Measurements from ENCODE around the gene WDR45.
A peak's percentile ranks its signal among the peaks of the same experiment; 100 is the strongest.

Gene WDR45

DNA sequence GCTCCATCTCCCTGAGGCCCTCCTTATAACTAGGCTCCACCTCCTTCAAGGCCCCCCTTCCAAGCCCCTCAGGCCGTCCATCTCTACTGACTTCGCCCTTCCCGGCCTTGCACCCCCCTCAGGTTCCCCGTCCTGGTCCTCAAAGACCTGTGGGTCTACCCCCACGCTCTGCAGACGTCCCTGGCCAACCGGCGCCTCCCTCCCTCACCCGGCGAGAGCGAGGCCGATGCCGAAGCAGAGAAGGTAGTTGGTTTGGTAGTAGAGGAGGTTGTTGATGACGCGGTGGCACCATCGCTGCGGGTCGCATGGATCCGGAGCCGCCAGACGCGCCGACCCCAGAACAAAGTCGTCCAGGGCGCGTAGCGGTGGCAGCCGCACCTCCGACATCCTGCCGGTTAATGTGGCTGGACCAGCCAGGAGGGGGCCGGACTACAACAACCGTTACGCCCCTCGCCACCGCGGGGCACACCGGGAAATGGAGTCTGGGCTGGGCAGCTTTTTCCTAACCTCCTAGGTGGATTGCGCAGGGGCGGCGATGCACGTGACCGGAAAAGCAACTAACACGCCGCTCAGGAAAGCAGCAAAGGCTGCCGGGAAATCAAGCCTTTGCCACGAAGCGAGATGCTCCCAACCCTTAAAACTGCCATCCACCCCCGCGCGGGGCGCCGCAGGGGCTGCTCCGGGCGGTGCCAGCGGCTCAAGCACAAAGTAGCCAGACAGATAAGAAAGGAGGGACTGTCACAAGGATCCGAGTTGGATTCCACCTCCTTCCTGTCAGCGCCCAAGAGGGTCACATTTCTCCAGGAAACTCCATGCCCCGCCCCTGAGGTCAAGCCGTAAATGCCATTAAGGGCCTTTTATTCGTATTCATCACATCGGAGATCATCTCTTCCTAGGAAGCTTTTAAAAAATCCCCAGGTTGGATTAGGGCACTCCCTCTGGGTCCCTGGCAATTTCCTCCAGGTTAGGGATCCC is 5.8 kb downstream of the WDR45 start, which contains the start of gene PRAF2:
Gene PRAF2, minus strand, starts transcription at position 402 of the 975 bp plus-strand sequence. Its CDS starts 15 bp downstream, at position 387.
- DNase-seq = peak; percentile 25

DNA sequence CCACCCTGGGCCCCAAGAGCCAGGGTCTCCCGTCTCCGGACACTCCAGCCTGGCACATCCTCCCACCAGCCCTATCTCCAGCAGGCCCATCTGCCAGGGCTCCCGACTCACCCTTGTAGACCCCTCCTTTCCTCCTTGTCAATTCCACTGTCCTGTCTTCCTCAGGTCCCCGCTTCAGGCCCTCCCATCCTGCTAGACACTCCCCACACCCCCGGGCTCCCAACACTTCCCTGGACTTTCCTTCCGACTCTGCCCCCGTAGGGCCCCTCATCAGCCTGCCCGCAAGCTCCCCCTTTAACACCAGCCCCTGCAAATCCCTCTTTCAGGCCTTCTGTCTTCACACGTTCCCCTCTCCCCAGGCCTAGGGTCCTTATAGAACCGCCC is 7.0 kb downstream of the WDR45 start:
- no peak for DNase-seq

DNA sequence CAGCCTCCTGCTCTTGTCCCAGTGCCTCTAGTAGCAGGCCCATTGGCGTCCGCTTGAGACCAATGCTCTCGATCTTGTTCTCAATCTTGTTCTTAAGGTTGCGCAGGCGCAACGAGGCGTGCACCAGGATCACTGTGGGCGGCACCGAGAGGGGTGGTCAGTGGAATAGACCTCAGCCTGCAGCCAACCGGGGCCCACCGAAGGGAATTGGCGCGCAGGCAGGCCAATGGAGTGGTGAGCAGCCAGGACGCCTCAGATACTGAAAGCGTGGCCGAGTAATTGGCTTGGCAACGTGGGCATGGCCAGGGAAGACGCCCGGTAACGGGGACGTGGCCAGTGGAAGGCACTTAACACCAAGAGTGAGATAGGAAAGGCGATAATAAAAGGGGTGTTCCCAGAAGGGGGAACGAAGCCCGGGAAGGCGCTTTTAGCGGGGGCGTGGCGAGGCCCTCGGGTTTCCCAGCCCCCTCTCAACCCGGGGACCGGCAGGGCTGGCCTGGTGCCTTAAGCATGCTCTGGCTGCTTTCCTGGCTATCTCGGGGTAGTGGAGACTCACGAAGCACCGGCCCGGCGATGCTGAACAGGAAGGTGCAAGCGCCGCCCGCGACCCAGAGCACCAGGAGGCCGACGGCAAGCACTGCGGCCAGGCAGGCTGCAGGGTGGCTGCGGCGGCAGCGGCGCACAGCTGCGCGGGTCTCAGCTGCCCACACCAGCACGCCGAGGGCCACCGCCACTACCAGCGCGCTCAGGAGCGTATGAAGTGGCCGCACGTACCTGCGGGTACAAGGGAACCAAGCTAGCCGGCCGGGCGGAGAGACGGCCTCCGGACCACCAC is 7.6 kb downstream of the WDR45 start:
- no peak for DNase-seq

DNA sequence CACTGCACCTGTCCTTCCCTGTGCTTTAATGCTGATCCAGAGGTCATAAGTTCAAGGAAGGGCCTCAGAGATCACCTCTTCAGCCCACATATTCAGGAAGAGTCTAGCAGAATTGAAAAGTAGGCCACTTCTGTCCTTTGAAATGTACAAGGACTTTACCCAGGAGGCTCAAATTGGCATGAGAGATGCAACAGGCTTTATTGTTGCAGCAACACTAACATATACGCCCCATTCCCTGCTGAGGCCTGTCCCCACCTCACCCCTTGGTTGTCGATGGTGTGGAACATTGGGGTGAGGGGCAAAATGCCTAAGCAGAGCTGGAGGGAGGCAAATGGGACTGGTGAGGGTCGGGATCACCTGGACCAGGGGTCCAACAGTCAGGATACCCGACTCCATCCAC is 8.7 kb downstream of the WDR45 start:
- no peak for DNase-seq

DNA sequence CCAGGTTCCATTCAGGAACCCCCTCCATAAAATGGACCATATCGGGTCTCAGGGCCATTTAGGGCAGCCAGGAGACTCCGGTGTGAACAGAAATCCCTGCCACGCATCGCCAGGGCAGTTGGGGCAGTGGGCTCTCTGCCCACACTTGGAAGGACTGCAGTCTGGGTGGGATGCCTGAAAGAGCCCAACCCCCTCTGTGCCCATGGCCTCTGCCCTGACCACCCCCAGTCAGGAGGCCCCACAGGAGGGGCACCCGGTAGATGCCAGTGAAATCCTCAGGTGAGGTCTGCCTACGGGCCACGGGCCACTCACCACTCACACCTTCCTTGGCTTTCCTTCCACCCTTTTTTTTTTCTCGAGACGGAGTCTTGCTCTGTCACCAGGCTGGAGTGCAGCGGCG is 10.6 kb downstream of the WDR45 start:
- no peak for DNase-seq

DNA sequence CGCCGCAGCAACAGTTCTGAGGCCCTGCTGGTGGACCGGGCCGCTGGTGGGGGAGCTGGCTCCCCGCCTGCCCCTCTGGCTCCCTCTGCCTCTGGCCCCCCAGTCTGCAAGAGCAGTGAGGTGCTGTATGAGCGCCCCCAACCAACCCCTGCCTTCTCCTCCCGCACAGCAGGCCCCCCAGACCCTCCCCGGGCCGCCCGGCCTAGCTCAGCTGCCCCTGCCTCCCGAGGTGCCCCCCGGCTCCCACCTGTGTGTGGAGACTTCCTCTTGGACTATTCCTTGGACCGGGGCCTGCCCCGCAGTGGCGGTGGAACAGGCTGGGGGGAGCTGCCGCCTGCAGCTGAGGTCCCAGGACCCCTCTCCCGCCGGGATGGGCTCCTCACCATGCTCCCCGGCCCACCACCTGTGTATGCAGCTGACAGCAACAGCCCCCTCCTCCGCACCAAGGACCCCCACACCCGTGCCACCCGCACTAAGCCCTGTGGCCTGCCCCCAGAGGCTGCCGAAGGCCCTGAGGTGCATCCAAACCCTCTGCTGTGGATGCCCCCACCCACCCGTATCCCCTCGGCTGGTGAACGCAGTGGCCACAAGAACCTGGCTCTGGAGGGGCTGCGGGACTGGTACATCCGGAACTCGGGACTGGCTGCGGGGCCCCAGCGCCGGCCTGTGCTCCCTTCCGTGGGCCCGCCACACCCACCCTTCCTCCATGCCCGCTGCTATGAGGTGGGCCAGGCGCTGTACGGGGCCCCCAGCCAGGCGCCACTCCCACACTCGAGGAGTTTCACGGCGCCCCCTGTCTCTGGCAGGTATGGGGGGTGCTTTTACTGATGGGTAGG is 12.2 kb downstream of the WDR45 start:
- no peak for DNase-seq

DNA sequence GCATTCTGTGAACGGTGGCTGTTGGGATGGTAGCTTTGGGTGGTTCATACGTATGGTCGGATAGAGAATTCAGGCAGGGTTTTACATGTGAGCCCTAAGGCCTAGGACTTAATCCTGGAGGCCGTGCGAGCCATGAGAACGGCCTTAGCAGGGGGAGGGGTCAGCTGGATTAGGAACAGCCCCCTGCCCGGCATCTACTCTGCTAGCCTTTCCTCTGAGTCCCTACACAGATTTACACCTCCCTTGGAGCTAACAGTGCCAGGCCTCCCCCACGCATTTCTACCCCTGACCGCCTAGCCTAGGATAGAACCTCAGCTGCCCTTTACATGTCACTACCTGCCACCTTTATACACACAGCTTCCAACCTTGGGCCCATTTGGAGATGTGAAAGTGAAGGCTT is 13.0 kb downstream of the WDR45 start:
- no peak for DNase-seq

DNA sequence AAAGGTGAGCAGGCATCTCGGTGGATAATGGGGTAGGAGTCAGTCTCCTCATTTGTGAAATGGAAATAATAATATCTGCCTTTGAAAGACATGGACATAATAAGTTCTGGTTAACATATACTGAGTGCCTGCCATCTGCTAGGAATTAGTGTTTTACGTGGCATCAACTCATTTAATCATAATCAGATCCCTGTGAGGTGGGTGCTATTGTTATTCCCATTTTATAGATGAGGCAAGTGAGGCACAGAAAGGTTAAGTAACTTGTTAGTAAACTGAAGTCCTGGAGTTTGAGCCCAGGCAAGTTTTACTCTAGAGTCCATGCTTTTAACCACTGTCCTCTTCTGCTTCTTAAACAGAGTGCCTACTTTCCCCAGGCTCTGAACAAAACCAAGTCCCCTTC is 13.4 kb downstream of the WDR45 start:
- DNase-seq = no peak

DNA sequence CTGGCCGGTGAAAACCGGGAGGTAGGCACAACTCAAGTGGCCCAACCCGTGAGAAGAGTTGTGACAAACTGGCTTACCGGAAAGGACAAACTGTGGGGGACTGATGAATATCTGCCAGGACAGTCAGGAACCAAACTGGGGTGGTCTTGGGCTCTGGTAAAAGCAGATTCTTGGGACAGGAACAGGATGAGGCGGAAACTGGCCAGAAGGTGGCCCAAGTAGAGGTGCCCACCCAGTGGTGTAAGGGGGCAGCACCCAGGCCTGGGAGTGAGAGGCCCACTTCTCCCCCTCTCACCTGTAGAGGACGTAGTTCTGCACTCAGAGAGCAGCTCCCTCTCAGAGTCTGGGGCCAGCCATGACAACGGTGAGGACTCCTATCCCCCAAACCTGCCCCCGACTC is 15.0 kb downstream of the WDR45 start:
- no peak for DNase-seq

DNA sequence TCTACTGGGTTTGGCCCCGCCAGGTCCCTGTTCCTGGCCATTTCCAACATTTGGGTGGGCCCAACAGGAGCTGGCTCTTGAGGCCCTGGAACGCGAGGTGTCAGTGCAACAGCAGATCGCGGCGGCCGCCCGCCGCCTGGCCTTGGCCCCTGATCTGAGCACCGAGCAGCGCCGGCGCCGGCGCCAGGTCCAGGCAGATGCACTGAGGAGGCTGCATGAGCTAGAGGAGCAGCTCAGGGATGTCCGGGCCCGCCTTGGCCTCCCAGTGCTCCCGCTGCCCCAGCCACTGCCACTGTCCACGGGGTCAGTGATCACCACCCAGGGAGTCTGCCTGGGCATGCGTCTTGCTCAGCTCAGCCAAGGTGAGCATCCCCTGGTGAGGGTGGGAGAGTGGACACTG is 15.4 kb downstream of the WDR45 start:
- no peak for DNase-seq

DNA sequence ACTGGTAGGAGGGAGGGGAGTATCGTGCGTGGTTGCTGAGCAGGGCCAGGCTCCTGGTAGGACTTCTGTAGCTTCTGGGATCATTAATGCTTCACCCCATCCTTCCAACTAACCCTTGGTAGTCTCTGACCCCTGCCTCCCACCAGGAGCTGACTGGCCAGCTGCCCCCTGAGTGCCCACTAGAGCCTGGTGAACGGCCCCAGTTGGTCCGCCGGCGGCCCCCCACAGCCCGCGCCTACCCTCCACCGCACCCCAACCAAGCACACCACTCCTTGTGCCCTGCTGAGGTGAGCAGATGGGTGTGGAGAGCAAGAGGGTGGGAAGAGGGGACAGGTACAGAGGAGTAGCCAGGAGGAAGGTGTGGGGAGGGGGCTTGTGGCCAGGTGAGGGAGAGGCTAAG is 16.0 kb downstream of the WDR45 start:
- no peak for DNase-seq

DNA sequence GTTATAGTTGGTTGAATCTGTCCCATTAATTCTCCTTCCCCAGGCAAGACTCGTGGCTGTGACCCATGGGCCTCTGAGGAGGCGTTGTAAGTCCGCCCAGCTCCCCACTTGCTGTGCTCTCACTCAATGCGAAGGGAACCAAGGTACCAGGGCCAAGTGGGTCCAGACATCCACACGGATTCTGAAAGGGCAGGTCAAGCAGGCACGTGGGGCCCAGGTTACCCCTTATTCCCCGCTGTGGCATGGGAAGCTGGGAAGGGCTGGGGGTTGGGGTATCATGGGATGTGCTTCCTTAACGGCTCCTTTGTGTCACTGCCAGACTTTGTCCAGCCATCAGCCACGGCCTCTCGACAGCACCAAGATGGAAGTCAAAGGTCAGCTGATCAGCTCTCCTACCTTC is 17.8 kb downstream of the WDR45 start:
- no peak for DNase-seq

DNA sequence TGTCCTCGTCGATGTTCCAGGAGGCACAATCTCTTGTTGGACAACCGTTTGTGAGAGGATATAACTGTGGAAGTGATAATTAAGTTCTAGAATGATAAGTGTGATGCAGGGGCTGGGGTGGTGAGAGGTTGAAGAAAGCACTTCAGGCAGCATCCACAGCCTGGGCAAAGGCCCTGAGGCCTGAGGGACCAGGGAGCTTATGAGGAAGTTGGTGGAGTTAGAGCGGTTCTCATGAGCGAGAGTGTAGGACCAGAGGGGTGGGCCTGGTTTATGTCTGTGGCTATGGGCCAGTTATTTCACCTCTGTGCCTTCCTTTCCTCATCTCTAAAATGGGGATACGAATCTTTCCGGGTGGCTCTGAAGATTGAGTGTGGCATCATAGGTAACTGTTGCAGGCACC is 18.2 kb downstream of the WDR45 start:
- DNase-seq = no peak

DNA sequence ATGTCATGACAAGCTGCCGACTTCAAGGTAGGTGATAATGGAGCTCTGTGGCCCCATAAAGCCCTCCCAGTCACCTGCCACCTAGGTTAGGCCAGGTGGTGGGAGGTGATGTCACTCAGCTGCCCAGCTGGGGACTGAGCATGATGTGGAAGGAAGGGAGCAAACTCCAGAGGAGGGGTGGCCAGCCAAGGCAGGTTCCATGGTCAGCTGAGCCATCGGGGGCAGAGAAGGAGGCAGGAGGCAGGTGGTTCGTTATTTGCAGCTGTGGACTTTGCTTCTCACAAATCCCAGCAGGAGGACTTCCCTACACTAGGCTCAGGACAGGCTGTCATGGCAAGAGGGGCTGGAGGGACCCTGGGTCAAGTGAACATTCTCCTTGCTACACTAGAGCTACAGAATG is 18.8 kb downstream of the WDR45 start:
- DNase-seq = no peak

DNA sequence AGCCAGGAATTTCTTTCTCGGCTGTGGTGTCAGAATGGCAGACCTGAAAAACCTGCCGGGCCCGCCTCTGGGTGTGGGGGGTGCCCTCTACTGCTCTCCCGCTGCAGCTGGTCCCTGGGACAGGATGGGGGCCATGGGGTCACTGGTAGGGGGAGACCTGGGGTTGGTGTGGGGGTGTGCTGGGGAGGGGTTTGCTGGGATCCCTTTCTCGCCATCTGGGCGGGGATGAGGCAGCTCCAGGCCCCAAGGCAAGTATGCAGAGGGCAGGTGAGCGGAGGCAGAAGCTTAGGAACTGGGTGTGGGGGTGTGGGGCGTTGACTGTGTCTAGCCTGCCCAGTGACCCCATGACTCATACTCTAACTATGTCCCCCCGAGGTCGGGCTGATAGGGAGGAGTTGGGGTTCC is 20.0 kb downstream of the WDR45 start:
- no peak for DNase-seq

DNA sequence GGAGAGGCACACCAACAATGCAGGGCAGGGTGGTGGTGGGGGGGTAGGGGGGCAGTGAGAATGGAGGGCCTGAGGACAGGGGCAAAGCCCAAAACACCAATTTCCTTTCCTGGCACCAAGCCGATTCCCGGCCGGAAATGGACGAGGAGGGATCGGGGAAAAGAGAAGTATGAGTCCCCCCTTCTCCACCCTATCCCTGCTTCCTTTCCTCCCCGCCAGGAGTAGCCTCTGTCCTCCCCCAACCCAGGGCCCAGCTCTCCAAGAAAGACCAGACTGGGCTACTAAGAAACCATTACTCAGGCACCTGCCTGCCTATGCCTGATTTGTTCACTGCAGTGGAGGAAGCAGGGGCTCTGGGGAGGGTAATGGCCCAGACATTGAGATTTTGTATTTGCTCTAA is 20.5 kb downstream of the WDR45 start:
- DNase-seq = no peak

DNA sequence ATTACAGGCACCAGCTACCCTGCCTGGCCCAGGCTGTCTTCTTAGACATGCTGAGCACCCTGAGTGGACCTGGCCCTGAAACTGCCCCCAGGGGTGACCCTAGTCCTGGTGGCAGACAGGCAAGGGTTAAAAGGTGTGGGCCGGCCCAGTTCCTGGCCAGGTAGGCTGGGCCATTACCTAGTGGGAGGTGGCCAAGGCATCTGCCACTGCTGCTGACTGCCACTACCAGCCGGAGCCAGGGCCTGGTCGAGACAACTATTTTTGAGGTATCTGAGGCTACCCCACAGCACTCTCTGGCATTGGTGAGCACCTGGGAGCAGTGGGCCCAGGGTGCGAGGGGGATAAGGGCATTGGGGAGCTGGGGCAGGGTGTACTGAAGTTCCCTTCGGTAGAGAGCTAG is 20.9 kb downstream of the WDR45 start, which contains the start of gene CCDC120:
Gene CCDC120, plus strand, starts transcription at position 206 of the 400 bp plus-strand sequence. CDS start 3,043 bp downstream, outside the sequence.
- DNase-seq = no peak

DNA sequence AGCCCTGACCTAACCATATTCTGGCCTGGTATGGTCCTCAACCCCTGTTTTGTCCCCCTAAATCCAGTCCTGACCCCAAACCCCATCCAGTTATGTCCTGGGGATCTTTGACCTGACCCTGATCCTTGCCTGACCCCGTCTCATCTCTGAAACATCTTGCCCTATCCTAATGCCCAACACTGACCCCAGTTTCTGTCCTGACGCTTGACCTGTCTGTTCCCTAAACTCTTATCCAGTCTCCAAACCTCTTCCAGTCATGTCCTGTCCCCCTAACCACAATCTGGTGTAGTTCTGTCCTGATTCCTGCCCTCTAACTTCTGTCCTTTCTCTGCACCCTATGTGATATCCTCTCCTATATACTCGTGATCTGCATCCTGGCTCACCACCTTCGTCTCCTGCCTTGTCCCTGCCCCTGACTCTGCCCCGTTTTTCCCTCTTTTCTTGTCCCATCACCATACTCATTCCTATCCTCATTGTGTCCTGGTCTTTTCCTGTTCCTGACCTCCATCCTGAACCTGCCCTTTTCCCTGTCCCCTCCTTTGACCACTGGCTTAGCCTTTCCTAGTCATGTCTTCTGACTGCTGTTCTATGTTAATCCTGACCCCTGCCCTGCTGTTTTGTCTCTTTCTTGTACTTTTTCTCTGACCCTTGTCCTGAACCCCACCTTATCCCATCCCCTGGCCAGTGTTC is 25.5 kb downstream of the WDR45 start:
- DNase-seq = no peak

DNA sequence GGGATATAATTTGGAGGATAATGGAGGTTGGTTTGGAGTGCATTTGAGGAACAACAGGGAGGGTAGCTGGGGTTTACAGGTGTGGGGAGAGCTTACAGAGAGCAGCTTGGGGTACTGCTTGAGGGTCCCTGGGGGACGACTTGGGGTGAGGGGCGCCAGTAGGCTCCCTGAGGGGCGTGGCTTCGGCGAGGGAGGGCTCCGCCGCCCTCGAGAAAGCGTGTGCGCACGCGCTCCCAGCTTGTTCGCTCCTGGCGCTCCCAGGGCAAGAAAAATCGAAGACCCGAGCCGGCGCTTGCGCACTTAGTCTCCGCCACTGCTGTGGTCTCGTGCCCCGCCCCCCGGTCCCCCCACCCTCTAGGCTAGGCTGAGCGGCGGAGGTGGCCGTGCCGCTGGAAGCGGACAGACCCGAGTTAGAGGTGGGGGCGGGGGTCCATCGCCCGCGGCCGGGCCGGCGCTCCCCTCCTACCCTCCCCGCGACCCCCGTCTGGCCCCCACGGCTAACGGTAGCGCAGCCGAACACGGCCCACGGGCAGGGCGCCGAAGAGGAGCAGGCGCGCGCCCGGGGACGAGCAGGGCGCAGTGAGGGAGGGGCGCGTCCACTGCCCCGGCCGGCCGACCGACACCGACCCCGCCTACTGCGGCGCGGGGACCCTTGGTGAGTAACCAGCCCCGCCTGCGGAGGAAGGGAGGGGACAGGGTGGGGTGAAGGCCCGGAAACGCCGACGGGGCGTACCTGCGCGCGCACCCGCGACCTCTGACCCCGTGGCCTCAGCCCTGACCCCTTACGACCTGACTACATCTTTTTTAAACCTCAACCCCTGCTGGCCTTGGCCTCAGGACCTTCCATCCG is 26.2 kb downstream of the WDR45 start:
- DNase-seq = no peak

DNA sequence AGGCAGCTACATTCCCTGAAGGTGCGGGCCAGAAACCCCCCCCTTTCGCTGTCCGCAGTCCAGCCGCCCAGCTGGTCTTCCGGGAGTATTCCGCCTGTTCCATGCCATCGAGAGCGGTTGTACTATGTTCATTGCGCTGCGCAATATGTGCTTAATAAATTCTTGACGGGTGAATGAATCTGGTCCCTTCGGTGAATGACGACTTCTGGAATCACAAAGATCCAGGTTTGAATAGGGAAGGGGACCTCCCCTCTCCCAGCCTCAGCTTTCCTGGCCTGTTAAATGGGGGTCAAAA is 35.8 kb downstream of the WDR45 start:
- no peak for DNase-seq

DNA sequence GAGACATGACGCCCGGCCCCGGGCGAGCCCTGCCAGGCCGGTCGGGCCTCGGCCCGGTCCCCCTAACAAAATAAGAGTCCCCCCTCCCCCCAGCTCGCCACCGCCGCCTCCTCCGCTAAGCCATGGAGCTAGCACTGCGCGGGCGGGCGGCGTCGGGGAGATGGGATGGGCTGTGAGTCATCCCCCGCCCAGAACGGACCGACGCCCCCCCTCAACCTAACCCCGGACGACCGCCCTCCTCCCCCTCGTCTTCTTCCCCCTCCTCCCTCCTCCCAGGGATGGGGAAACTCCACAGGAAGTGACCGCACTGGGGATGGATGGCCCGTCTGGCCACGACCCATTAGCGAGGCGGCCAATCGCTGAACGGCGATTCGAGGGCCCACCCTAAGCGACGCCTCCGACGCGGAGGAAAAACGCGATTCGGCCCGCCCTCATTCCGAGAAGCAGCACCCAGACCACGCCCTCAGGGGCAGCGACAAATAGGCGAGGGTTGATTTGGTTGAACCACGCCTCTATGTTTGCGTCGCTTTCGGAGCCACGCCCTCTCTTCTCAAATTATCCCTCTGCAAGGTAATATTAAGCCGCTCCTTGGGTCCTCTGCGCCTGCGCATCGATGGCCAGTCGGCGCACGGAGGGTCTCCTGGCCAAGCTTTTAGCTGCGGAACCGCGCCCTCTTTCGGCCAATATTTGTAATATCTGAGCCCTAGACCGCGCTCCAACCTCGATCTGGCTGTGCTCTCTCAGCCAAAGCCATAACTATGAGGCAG is 36.3 kb downstream of the WDR45 start, which contains the start of gene TFE3:
Gene TFE3, minus strand, starts transcription at position 138 of the 767 bp plus-strand sequence. Its CDS starts 131 bp downstream, at position 7.
- DNase-seq = peak; percentile 26
